ENCODE measurements around the gene ARHGEF10L.

The ARHGEF10L gene

DNA sequence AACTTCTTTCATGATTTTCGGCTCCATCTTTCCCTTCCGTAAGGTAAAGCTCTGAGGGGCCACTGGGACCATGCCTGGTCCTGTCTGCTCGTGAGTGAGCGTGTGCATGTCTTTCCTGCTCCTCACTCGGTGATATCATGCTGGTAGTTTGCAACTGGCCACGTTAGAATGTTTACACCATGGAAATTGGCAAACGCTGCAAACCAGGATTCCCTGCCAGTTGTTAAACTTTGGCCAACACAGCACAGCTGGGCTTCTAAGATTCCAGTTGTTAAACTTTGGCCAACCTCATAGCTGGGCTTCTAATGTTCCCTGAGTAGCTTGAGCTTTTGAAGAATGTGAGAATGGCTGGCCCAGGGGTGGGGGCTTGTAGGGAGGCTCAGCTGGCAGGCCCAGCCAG lies 147.6 kb downstream of the ARHGEF10L start:
- Histone ChIP-seq H3K4me3 (replicated peaks; ENCODE audit: insufficient read depth, low read length) (no peak overlapping the region), H3K27ac (replicated peaks) (no peak overlapping the region), H3K27me3 (ENCODE audit: insufficient read depth, poor library complexity, severe bottlenecking) (no peaks in the 10 kb centered on the region)
- TF ChIP-seq SPI1 (IDR thresholded peaks at IDR 0.05; ENCODE audit: borderline replicate concordance, low read depth), result no peak
- TF ChIP-seq, protein P1, sequence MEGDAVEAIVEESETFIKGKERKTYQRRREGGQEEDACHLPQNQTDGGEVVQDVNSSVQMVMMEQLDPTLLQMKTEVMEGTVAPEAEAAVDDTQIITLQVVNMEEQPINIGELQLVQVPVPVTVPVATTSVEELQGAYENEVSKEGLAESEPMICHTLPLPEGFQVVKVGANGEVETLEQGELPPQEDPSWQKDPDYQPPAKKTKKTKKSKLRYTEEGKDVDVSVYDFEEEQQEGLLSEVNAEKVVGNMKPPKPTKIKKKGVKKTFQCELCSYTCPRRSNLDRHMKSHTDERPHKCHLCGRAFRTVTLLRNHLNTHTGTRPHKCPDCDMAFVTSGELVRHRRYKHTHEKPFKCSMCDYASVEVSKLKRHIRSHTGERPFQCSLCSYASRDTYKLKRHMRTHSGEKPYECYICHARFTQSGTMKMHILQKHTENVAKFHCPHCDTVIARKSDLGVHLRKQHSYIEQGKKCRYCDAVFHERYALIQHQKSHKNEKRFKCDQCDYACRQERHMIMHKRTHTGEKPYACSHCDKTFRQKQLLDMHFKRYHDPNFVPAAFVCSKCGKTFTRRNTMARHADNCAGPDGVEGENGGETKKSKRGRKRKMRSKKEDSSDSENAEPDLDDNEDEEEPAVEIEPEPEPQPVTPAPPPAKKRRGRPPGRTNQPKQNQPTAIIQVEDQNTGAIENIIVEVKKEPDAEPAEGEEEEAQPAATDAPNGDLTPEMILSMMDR (IDR thresholded peaks at IDR 0.05; ENCODE audit: insufficient read depth, low read length), result no peak
- TF ChIP-seq GABPA (IDR thresholded peaks at IDR 0.05; ENCODE audit: low read depth), result no peak
- TF ChIP-seq, protein P2, sequence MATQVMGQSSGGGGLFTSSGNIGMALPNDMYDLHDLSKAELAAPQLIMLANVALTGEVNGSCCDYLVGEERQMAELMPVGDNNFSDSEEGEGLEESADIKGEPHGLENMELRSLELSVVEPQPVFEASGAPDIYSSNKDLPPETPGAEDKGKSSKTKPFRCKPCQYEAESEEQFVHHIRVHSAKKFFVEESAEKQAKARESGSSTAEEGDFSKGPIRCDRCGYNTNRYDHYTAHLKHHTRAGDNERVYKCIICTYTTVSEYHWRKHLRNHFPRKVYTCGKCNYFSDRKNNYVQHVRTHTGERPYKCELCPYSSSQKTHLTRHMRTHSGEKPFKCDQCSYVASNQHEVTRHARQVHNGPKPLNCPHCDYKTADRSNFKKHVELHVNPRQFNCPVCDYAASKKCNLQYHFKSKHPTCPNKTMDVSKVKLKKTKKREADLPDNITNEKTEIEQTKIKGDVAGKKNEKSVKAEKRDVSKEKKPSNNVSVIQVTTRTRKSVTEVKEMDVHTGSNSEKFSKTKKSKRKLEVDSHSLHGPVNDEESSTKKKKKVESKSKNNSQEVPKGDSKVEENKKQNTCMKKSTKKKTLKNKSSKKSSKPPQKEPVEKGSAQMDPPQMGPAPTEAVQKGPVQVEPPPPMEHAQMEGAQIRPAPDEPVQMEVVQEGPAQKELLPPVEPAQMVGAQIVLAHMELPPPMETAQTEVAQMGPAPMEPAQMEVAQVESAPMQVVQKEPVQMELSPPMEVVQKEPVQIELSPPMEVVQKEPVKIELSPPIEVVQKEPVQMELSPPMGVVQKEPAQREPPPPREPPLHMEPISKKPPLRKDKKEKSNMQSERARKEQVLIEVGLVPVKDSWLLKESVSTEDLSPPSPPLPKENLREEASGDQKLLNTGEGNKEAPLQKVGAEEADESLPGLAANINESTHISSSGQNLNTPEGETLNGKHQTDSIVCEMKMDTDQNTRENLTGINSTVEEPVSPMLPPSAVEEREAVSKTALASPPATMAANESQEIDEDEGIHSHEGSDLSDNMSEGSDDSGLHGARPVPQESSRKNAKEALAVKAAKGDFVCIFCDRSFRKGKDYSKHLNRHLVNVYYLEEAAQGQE (IDR thresholded peaks at IDR 0.05; ENCODE audit: insufficient replicate concordance, low read depth), result no peak
- TF ChIP-seq POLR2AphosphoS5 (IDR thresholded peaks at IDR 0.05; ENCODE audit: low read depth), result no peak
- no peak for DNase-seq (ENCODE audit: low read depth in 1 of 2, low spot score in 1 of 2)

DNA sequence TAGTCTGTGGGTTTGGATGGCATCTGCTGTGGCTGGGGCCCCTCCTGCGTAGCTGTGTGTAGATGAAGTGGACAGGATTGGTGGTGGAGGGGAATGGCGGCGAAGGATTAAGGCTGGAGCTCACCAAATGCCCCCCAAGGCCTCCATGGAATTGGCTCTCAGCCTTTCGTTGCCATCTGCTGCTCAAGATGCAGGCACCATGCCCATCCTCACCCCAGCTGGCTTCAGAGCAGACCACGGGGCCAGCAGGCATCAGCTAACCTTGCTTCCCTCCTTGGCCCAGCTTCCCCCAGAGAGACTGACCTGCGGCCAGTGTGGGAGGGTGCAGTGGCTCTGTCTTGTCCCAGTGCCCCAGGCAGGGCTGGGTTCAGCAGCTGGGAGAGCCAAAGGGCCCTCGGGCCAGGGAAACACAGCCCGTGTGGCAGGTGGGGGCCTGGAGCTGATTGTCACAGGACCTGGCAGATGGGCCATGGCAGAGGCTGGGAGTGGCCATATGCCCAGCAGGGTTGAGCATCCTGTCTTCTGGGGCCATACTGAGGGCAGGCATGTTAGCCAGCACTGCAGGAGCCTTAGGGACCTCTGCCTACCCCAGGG lies 148.8 kb downstream of the ARHGEF10L start:
- H3K27me3 ChIP-seq (ENCODE audit: insufficient read depth, poor library complexity, severe bottlenecking), result no peaks in the 10 kb centered on the region
- H3K4me3 ChIP-seq (replicated peaks; ENCODE audit: insufficient read depth, low read length), result no peak overlapping the region
- H3K27ac ChIP-seq (replicated peaks), result no peak overlapping the region
- no peak for DNase-seq (ENCODE audit: low read depth in 1 of 2, low spot score in 1 of 2)
- TF ChIP-seq POLR2AphosphoS5 (IDR thresholded peaks at IDR 0.05; ENCODE audit: low read depth) (no peak), SPI1 (IDR thresholded peaks at IDR 0.05; ENCODE audit: borderline replicate concordance, low read depth) (no peak), GABPA (IDR thresholded peaks at IDR 0.05; ENCODE audit: low read depth) (no peak)
- TF ChIP-seq, protein P2 (IDR thresholded peaks at IDR 0.05; ENCODE audit: insufficient replicate concordance, low read depth), result no peak
- TF ChIP-seq, protein P1 (IDR thresholded peaks at IDR 0.05; ENCODE audit: insufficient read depth, low read length), result no peak

DNA sequence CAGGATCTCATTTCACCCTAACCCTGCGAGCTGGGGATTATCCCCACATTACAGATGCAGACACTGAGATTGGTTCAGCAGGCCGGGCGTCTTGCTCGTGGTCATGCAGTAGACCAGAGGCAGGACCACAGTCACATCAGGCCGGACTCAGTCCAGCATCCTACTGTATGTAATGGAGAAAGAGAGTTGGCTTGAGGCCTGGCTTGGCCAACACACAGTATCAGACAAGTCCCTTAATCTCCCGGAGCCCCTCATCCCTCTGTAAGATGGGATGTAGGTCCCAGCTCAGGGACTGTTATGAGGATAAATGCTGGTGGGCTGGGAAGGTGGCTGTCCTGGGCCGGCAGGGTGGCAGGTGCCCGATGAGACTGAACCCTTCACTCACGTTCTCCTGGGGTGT lies 149.5 kb downstream of the ARHGEF10L start:
- H3K27ac ChIP-seq (replicated peaks), result no peak overlapping the region
- H3K4me3 ChIP-seq (replicated peaks; ENCODE audit: insufficient read depth, low read length), result no peak overlapping the region
- DNase-seq (ENCODE audit: low read depth in 1 of 2, low spot score in 1 of 2), result no peak
- H3K27me3 ChIP-seq (ENCODE audit: insufficient read depth, poor library complexity, severe bottlenecking), result no peaks in the 10 kb centered on the region
- no peak for TF ChIP-seq SPI1 (IDR thresholded peaks at IDR 0.05; ENCODE audit: borderline replicate concordance, low read depth)
- TF ChIP-seq, protein P2 (IDR thresholded peaks at IDR 0.05; ENCODE audit: insufficient replicate concordance, low read depth), result no peak
